ENCODE results near the gene DIAPH2.

GRCh38 chrX:97358941-97359340 lies 674.3 kb downstream of the DIAPH2 start:
- TF ChIP-seq GATA3 (IDR thresholded peaks at IDR 0.05; ENCODE audit: low read depth, low read length), result no peak
- no peak for TF ChIP-seq GATA2 (IDR thresholded peaks at IDR 0.05; ENCODE audit: low read depth, low read length)

Measured in SH-SY5Y (cell line).